Inflammatory macrophage (primary cell): Measurements from ENCODE around the gene CCR4.
"Not testable (repeated sequence)": the region's sequence is repeated elsewhere in the genome, so short reads cannot be mapped to it uniquely, and the experiment has no call there.

ENCODE experiments used
- DNase-seq, 2 donors: peaks; one replicate each; pipeline ENCODE4 v3.0.0-alpha.2; 2020 to 2022
- total RNA-seq, 18 experiments: gene quantifications; one replicate each; lab custom pipeline; 2026; ENCODE audit warnings: mixed read lengths in 6 of 18, inconsistent platforms in 2 of 18; lab: John Stamatoyannopoulos, UW

The CCR4 gene
- total RNA-seq: 0 to 1.7 (median 0.19) reads per million in 18 experiments

GRCh38 chr3:32951410-32951811 lies at the start of gene CCR4:
CCR4 (plus strand) TSS chr3:32951644; CDS start chr3:32953423, 1,779 bp downstream.
- DNase-seq: peak; percentile 52 to 73

GRCh38 chr3:32902887-32903371 lies 48.5 kb upstream of the CCR4 start:
- peak in 1 of 2 donors; percentile 4 for DNase-seq

DNA sequence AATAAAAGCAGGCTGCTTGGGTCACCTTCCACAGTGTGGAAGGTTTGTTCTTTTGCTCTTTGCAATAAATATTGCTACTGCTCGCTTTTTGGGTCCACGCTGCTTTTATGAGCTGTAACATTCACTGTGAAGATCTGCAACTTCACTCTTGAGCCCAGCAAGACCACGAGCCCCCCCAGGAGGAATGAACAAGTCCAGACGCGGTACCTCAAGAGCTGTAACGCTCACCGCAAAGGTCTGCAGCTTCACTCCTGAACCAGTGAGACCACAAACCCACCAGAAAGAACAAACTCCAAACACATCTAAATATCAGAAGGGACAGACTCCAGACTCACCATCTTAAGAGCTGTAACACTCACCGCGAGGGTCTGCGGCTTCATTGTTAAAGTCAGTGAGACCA lies 47.5 kb upstream of the CCR4 start:
- DNase-seq: no peak

DNA sequence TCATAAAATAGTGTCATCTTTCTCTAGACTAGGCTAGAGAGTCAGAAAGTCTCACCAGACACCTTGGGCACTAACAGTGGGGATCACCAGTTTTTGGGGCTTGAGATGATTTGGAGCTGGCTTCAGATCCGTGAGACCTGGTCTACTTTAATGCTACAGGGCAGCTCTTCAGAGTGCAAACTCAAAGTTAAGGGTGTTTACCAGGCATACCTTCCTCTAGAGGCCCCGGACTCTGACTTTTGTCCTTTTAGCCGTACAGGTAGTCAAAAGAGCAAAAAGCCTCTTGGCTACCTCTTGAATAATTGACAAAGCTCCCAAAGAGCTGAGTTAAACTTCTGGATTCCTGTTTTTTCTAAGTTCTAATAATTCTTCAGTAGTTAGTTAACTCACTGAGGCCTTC lies 41.4 kb upstream of the CCR4 start:
- DNase-seq: no peak

GRCh38 chr3:32910954-32911353 lies 40.5 kb upstream of the CCR4 start:
- no peak for DNase-seq

DNA sequence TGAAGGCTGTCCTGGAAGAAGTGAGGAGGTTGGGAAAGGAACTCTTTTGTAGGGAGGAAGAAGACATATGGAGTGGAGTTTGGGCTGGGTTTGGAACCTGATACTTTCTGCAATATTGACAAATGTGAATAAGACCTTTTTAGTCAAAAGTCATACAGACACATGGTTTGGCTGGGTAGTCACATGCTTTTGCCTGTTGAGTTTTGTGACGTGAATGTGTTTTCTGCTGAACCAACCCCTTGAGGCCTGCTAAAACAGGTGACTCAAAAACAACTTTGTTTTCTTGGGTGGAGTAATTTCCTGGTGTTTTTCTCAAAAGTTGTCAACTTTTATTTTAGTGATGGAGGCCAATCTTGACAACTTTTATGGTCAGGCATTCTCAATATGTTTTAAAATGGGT lies 39.4 kb upstream of the CCR4 start:
- DNase-seq: no peak

- no peak for DNase-seq
These were observed 37.5 kb upstream of the CCR4 start for GRCh38 chr3:32913790-32914446.

GRCh38 chr3:32919920-32920319 lies 31.5 kb upstream of the CCR4 start:
- DNase-seq: no peak

DNA sequence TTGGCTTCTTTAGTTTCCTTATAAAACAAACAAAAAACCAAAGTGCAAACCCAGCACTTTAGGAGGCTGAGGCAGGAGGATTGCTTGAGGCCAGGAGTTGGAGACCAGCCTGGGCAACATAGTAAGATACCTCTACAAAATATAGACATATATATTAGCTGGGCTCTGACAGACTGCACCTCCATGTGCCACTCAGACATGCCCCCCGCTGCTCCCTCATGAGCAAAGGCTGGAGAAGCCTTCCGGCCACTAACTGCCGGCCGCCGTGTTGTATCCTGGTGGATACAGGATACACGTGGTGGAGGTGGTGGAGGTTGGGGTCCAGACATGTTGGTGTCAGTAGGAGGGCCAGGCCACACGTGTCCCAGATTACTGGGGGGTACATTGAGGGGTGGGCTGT lies 29.4 kb upstream of the CCR4 start:
- DNase-seq: no peak

- DNase-seq: no peak
These were observed 21.3 kb upstream of the CCR4 start for GRCh38 chr3:32930161-32930560.

GRCh38 chr3:32931273-32931672 lies 20.2 kb upstream of the CCR4 start:
- DNase-seq: peak in 1 of 2 donors; percentile 4

DNA sequence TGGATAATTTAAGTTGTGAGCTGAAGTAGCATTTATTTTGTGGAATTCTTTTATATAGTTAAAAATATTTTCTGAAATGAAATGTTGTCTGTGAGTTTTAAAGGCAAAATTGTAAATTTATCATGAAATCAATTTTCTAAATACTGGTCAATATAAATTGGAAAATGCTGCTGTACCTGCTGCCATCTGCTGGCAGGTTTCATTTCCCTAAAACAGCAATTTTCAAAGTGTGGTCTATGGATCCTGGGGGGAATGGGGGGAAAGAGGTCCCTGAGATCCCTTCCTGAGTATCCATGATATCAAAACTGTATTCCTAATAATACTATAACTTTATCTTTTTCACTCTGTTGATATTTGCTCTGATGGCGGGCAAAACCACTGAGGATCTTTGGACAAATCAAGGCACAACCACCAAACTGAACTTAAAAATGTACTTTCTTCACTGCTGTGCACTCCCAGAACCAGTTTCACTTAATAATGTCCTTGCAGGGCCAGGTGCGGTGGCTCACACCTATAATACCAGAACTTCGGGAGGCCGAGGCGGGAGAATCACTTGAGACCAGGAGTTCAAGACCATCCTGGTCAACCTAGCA lies 17.2 kb upstream of the CCR4 start:
- DNase-seq: peak; percentile 30 to 51

DNA sequence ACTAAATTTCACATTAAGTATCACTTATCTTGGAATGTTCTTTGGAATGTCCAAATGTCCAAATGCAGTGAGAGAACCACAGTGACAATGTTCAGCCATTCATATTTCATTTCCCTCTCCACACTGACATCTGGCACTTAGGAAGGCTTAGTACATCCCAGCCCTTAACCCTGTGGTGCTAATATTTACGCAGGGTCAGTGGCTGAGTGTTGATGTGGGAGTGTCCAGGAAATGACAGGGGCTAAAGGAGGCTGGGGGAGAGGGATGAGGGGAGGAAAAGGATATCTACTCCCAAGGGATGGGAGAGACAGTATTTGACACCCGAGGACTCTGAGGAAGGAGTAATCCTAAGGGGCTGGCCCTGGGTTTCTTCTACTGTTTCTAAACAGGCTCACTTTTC lies 14.1 kb upstream of the CCR4 start:
- DNase-seq: no peak

GRCh38 chr3:32939531-32940284 lies 11.7 kb upstream of the CCR4 start:
- not testable (repeated sequence) for DNase-seq

- no peak for DNase-seq
These were observed 10.7 kb upstream of the CCR4 start for GRCh38 chr3:32940726-32941125.

- no peak for DNase-seq
These were observed 6.3 kb upstream of the CCR4 start for GRCh38 chr3:32945136-32945535.

DNA sequence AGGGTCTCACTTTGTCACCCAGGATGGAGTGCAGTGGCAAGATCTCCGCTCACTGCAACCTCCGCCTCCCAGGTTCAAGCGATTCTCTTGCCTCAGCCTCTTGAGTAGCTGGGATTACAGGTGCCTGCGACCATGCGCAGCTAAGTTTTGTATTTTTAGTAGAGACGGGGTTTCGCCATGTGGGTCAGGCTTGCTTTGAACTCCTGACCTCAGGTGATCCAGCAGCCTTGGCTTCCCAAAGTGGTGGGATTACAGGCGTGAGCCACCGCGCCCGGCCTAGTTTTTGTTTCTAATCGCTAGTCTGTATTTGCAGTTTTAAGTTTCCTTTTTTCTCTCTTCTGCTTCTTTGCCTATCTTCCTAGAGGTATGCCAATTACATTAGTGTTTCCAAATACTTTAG lies 5.8 kb upstream of the CCR4 start:
- not testable (repeated sequence) for DNase-seq

DNA sequence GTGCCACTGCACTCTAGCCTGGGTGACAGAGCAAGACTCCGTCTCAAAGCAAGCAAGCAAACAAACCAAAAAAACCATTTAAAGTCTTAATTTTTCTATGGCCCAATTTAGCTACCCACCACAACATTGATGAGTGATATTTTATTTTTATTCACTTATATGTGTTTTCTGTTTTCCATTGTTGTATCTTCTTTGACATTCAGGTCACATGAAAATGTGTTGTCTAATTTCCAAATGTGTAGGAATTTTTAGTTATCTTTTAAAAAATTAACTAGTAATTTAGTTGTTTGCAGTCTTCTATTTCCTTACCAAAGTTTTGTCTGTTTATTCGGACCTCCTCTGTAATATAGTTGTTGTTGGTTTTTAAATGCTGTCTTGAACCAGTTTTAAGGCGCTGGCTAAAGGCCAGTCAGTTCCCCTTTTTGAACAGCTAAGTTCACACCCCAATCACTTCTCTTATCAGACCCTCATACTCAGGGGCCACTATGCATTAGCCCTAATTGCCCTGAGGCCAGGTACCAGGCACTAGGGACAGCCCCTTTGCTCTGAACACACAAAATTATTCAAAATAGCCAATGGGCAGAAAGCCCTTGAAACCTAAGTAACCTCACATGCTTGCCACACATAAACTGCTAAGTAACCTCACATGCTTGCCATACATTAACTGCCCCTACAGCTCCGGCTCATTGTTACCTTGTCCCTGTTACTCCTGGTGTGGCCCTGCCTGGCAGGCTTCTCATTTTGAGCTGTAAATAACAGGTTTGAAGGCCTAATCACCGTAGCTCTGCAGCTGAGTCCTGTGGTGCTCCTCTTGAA lies 4.3 kb upstream of the CCR4 start:
- no peak for DNase-seq

GRCh38 chr3:32947789-32948238 lies 3.6 kb upstream of the CCR4 start:
- peak; percentile 88 to 90 for DNase-seq

DNA sequence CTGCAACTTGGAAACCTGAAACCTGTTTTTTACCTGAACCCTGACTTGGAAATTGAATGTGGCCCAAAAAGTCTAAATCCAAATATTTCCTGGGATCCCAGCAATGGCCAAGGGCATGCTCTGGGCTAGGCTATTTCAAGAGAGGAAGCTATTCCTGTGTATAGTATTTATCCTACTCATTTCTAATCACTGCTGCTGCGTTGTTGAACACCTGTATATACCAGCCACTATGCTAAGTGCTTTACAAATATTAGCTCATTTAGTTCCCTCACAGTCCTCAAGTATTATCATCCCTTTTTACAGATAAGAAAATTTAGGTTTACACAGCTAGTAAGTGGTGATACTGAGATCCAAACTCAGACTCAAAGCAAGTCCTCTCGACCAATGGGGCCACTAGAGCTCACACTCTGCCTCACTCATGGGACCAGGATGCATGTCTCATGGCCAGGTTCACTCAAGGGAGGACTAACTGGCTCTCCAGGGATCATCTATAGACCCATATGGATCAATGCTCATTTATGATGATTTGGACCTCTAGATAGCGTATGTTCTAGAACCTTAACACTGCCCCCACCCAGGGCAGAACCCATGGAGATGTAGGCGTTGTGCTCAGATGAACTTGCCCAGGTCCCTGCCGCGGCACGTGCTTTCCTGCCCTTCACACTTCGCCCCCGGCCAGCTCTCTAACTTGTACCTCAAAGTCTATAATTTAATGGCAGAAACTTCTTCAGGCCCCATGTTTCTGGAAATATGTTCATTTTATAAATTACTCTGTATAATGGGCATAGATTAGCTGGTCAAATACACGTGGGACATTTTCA lies 2.6 kb upstream of the CCR4 start:
- no peak for DNase-seq

DNA sequence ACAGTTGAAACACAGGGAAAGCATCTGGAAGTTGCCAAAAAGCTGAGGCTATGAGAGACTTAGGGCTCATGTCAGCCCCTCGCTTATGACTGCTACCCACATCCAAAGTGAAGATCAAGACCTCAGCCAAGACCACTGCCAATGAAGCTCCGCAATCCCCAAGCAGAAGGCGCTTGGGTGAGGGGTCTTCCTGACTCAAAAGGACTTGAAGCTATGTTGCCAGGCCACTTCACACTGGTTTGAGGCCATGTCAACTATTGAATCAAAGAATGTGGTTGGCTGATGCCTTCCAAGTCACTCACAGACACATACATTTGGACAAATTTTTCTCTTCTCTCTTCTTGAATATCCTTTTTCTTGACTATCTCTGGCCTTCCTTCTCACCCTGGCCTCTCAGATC lies 928 bp upstream of the CCR4 start:
- no peak for DNase-seq
